Measurements from ENCODE around the gene TRAPPC8.

- TF ChIP-seq CTCF (IDR thresholded peaks at IDR 0.05) (no peak), POLR2AphosphoS5 (IDR thresholded peaks at IDR 0.05) (no peak)
Measured at GRCh38 chr18:31931886-31932240, 11.1 kb downstream of the TRAPPC8 start.
